Ishikawa (cell line): ENCODE measurements around the gene GJC1.

Experiments
- CEBPB ChIP-seq: IDR thresholded peaks from 2 replicates; pipeline ENCODE4 v1.6.1; 2012
- CREB1 ChIP-seq: IDR thresholded peaks from 2 replicates; pipeline ENCODE4 v1.6.1; 2012; ENCODE audit warnings: low read depth
- EGR1 ChIP-seq: IDR thresholded peaks from 2 replicates; pipeline ENCODE4 v1.6.1; 2012
- EP300 ChIP-seq: IDR thresholded peaks from 2 replicates; pipeline ENCODE4 v1.6.1; 2012; ENCODE audit warnings: borderline replicate concordance
- FOXM1 ChIP-seq: IDR thresholded peaks from 2 replicates; pipeline ENCODE4 v1.6.1; 2012; ENCODE audit warnings: low read depth, borderline replicate concordance
- NFIC ChIP-seq: IDR thresholded peaks from 2 replicates; pipeline ENCODE4 v1.6.1; 2012
- RAD21 ChIP-seq: IDR thresholded peaks from 2 replicates; pipeline ENCODE4 v1.6.1; 2012; ENCODE audit warnings: low read depth
- TAF1 ChIP-seq: IDR thresholded peaks from 2 replicates; pipeline ENCODE4 v1.6.1; 2012; ENCODE audit warnings: low read depth, mild to moderate bottlenecking
- TCF12 ChIP-seq: IDR thresholded peaks from 2 replicates; pipeline ENCODE4 v1.6.1; 2012; ENCODE audit warnings: low read depth
- TEAD4 ChIP-seq: IDR thresholded peaks from 2 replicates; pipeline ENCODE4 v1.6.1; 2012
- USF1 ChIP-seq: IDR thresholded peaks from 2 replicates; pipeline ENCODE4 v1.6.1; 2012
- YY1 ChIP-seq: IDR thresholded peaks from 2 replicates; pipeline ENCODE4 v1.6.1; 2012; ENCODE audit warnings: low read depth
- ZBTB7A ChIP-seq: IDR thresholded peaks from 2 replicates; pipeline ENCODE4 v1.6.1; 2012; ENCODE audit warnings: low read depth
- TF ChIP-seq, protein P1 (sequence below): IDR thresholded peaks from 2 replicates; pipeline ENCODE4 v1.6.1; 2012; ENCODE audit warnings: low read depth, mild to moderate bottlenecking
- TF ChIP-seq, protein P2 (sequence below): IDR thresholded peaks from 2 replicates; pipeline ENCODE4 v1.6.1; 2012

GJC1 gene

DNA sequence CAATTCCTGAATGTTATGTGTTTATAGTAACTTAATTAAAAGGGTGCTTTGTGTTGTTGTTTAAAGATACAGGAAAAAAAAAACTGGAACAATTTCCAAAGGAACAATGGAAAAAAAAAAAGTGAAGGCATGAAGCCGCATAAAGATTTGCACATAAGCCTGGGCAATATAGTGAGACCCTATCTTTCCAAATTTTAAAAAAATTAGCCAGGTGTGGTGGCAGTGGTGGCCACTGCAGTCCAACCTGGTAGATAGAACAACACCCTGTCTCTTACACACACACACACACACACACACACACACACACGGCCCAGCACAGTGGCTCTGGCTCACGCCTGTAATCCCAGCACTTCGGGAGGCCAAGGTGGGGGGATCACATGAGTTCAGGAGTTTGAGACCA lies 21.9 kb downstream of the GJC1 start:
- TF ChIP-seq TAF1, result no peak

DNA sequence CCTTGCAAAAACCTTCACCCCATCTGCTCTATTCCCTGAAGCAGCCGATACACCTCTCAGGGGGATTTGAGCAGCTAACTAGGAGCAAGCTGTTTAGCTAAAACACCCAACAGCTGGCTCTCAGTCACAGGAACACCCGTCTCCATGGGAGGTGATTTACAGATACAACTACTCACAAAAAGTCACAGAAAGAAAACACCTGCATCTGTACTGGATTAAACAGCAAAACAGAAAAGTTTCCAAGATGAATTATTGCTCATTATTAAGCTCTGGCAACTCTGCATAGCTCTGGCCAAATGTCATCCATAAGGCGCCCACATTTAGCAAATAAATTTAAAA lies 22.3 kb downstream of the GJC1 start:
- no peak for TF ChIP-seq NFIC
- TF ChIP-seq, protein P1, sequence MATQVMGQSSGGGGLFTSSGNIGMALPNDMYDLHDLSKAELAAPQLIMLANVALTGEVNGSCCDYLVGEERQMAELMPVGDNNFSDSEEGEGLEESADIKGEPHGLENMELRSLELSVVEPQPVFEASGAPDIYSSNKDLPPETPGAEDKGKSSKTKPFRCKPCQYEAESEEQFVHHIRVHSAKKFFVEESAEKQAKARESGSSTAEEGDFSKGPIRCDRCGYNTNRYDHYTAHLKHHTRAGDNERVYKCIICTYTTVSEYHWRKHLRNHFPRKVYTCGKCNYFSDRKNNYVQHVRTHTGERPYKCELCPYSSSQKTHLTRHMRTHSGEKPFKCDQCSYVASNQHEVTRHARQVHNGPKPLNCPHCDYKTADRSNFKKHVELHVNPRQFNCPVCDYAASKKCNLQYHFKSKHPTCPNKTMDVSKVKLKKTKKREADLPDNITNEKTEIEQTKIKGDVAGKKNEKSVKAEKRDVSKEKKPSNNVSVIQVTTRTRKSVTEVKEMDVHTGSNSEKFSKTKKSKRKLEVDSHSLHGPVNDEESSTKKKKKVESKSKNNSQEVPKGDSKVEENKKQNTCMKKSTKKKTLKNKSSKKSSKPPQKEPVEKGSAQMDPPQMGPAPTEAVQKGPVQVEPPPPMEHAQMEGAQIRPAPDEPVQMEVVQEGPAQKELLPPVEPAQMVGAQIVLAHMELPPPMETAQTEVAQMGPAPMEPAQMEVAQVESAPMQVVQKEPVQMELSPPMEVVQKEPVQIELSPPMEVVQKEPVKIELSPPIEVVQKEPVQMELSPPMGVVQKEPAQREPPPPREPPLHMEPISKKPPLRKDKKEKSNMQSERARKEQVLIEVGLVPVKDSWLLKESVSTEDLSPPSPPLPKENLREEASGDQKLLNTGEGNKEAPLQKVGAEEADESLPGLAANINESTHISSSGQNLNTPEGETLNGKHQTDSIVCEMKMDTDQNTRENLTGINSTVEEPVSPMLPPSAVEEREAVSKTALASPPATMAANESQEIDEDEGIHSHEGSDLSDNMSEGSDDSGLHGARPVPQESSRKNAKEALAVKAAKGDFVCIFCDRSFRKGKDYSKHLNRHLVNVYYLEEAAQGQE, result no peak
- no peak for TF ChIP-seq EP300
- no peak for TF ChIP-seq EGR1
- no peak for TF ChIP-seq CREB1
- TF ChIP-seq FOXM1, result no peak
- no peak for TF ChIP-seq ZBTB7A
- TF ChIP-seq, protein P2, sequence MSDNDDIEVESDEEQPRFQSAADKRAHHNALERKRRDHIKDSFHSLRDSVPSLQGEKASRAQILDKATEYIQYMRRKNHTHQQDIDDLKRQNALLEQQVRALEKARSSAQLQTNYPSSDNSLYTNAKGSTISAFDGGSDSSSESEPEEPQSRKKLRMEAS, result no peak
- TF ChIP-seq RAD21, result no peak
- TF ChIP-seq TCF12, result no peak
- no peak for TF ChIP-seq YY1
- TF ChIP-seq USF1, result no peak
- no peak for TF ChIP-seq TEAD4
- TF ChIP-seq CEBPB, result no peak
- TF ChIP-seq TAF1, result no peak

- TF ChIP-seq EGR1 (no peak), TEAD4 (no peak), TCF12 (no peak), USF1 (no peak), RAD21 (no peak), YY1 (no peak), NFIC (no peak), TAF1 (no peak), CREB1 (no peak), EP300 (no peak), FOXM1 (no peak), CEBPB (no peak)
- TF ChIP-seq, protein P1, result no peak
- TF ChIP-seq, protein P2, result no peak
Observed at GRCh38 chr17:44807093-44807816, 22.8 kb downstream of the GJC1 start.

GRCh38 chr17:44804302-44805089 lies 25.6 kb downstream of the GJC1 start:
- no peak for TF ChIP-seq NFIC
- TF ChIP-seq EP300, result no peak
- TF ChIP-seq USF1, result no peak
- no peak for TF ChIP-seq TEAD4
- TF ChIP-seq TCF12, result no peak
- TF ChIP-seq EGR1, result no peak
- TF ChIP-seq, protein P2, result no peak
- TF ChIP-seq, protein P1, result no peak
- TF ChIP-seq RAD21, result no peak
- no peak for TF ChIP-seq FOXM1
- no peak for TF ChIP-seq CEBPB
- TF ChIP-seq TAF1, result no peak
- no peak for TF ChIP-seq ZBTB7A
- TF ChIP-seq YY1, result no peak
- TF ChIP-seq CREB1, result no peak
